ENCODE results near the gene THAP7.

- TF ChIP-seq CTCF (IDR thresholded peaks at IDR 0.05; ENCODE audit: low read depth, low read length, poor library complexity, severe bottlenecking), result no peak
- no peak for TF ChIP-seq EZH2phosphoT487 (IDR thresholded peaks at IDR 0.05; ENCODE audit: borderline replicate concordance, low read length)
Measured at GRCh38 chr22:21012446-21013407, 10.8 kb upstream of the THAP7 start.
